Measurements from ENCODE around the gene DHRSX.
"Not testable (repeated sequence)": the region's sequence is repeated elsewhere in the genome, so short reads cannot be mapped to it uniquely, and the experiment has no call there.

DHRSX gene

GRCh38 chrX:2471641-2472040, 29.1 kb downstream of the DHRSX start:
- DNase-seq, result no peak

DNA sequence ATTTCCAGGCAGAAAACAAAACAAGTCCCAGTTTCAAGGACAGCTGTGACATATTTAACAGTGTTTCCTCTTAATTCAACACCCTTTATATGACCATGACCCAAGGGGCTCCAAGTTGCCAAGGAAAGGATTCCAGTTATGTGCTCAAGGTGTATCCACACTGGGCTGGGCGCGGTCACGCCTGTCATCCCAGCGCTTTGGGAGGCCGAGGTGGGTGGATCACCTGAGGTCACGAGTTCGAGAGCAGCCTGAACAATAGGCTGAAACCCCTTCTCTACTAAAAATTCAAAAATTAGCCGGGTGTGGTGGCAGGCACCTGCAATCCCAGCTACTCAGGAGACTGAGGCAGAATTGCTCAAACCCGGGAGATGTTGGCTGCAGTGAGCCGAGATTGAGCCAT, 29.6 kb downstream of the DHRSX start:
- DNase-seq, result not testable (repeated sequence)

GRCh38 chrX:2469852-2470251, 30.9 kb downstream of the DHRSX start:
- DNase-seq, result not testable (repeated sequence)

- no peak for DNase-seq
Measured at GRCh38 chrX:2469196-2469685, 31.5 kb downstream of the DHRSX start.

- no peak for DNase-seq
Measured at GRCh38 chrX:2468261-2469195, 32.2 kb downstream of the DHRSX start.

- DNase-seq, result no peak
Measured at GRCh38 chrX:2466876-2467656, 33.7 kb downstream of the DHRSX start.

GRCh38 chrX:2464677-2465166, 36.1 kb downstream of the DHRSX start:
- no peak for DNase-seq

- DNase-seq, result no peak
Measured at GRCh38 chrX:2463973-2464676, 36.7 kb downstream of the DHRSX start.

- not testable (repeated sequence) for DNase-seq
Measured at GRCh38 chrX:2463481-2463880, 37.3 kb downstream of the DHRSX start.

DNA sequence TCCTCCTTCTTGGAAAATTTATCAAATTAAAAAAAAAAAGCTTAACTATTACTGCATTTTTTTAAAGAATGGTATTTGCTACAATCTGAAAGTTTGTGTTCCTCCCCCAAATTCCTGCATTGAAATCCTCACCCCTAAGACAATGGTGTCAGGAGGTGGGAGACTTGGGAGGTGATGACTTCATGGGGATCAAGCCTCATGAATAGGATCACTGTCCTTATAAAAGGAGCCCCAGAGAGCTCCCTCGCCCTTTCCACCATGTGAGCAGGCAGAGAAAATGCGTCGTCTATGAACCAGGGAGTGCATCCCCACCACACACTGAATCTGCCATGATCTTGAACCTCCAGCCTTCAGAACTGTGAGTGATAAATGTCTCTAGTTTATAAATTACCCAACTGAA, 38.0 kb downstream of the DHRSX start:
- no peak for DNase-seq

- no peak for DNase-seq
Measured at GRCh38 chrX:2462074-2462473, 38.7 kb downstream of the DHRSX start.

DNA sequence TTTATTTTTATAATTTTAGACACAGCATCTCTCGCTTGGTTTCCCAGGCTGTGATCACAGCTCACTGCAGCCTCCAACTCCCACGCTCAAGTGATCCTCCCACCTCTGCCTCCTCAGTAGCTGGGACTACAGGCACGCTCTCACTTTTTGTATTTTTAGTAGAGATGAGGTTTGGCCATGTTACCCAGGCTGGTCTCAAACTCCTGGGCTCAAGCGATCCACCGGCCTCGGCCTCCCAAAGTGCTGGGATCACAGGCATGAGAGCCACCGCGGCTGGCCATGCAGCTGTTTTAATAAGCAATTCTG, 39.1 kb downstream of the DHRSX start:
- no peak for DNase-seq

GRCh38 chrX:2460821-2461710, 39.7 kb downstream of the DHRSX start:
- not testable (repeated sequence) for DNase-seq

GRCh38 chrX:2460048-2460447, 40.7 kb downstream of the DHRSX start:
- not testable (repeated sequence) for DNase-seq

DNA sequence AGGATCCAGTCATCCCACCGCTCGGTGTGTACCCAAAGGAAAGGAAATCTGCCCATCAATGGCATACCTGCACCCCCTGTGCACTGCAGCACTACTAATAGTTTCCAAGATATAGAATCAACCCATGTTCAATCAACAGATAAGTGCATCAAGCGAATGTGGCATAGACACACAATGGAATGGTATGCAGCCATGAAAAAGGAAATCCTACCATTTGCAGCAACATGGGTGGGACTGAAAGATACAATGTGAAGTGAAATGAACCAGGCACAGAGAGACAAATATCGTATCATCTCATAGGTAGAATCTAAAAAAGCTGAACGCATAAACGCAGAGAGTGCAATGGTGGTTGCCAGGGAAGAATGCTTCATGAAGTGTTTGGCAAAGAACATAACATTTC, 42.5 kb downstream of the DHRSX start:
- DNase-seq, result no peak

- DNase-seq, result no peak
Measured at GRCh38 chrX:2457289-2458133, 43.3 kb downstream of the DHRSX start.

DNA sequence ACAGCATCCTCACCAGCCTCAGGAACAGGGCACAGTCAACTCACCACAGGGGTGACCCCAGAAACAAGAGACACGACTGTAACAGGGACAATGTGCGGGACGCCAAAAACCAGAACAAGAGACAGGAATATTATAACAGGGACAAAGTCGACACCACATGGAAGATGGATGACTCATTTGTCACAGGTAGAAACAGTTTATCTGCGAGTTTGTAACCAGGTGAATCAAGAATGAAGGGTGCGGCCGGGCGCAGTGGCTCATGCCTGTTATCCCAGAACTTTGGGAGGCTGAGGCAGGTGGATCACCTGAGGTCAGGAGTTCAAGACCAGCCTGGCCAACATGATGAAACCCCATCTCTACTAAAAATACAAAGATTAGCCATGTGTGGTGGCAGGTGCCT, 44.7 kb downstream of the DHRSX start:
- not testable (repeated sequence) for DNase-seq

- DNase-seq, result not testable (repeated sequence)
Measured at GRCh38 chrX:2454620-2455019, 46.2 kb downstream of the DHRSX start.

GRCh38 chrX:2452799-2453198, 48.0 kb downstream of the DHRSX start:
- DNase-seq, result no peak

- no peak for DNase-seq
Measured at GRCh38 chrX:2452317-2452784, 48.4 kb downstream of the DHRSX start.

Data from CD4-positive, alpha-beta T cell treated with Interleukin-4 for 1 hour (primary cell).